Panc1 (cell line): ENCODE results near the gene PRKCA.

Experiments used
- CTCF ChIP-seq: fragments of 450-650 bp; IDR thresholded peaks from 2 replicates; pipeline ENCODE4 v1.5.1; 2017; ENCODE audit warnings: mild to moderate bottlenecking
- POLR2AphosphoS5 ChIP-seq: IDR thresholded peaks from 2 replicates; pipeline ENCODE4 v1.6.1; 2012; ENCODE audit warnings: mild to moderate bottlenecking, low read depth, low read length, moderate library complexity
- REST ChIP-seq, 2 experiments: IDR thresholded peaks; 2 replicates each; pipeline ENCODE4 v1.6.1; 2011 to 2012; ENCODE audit warnings: low read depth in 2 of 2, control low read depth in 1 of 2, low read length in 1 of 2, mild to moderate bottlenecking in 1 of 2, moderate library complexity in 1 of 2; ENCODE audit not compliant: insufficient read depth in 1 of 2
- SIN3A ChIP-seq: IDR thresholded peaks from 2 replicates; pipeline ENCODE4 v1.6.1; 2012; ENCODE audit warnings: low read depth, mild to moderate bottlenecking, low read length, moderate library complexity, borderline replicate concordance; ENCODE audit not compliant: insufficient read depth
- TCF7L2 ChIP-seq: IDR thresholded peaks from 2 replicates; pipeline ENCODE4 v1.6.1; 2011; ENCODE audit warnings: mild to moderate bottlenecking, low read depth, low read length, inconsistent platforms

GRCh38 chr17:66552371-66552770, 250.0 kb downstream of the PRKCA start:
- TF ChIP-seq POLR2AphosphoS5, result no peak
- TF ChIP-seq CTCF, result no peak
- TF ChIP-seq TCF7L2, result no peak
- no peak for TF ChIP-seq REST (IDR thresholded peaks at IDR 0.05; ENCODE audit: insufficient read depth in 1 of 2, low read depth in 2 of 2, low read length in 1 of 2)
- TF ChIP-seq SIN3A, result no peak
